Measurements from ENCODE around the gene WDCP.
A peak's percentile ranks its signal among the peaks of the same experiment; 100 is the strongest.
"Not testable (repeated sequence)": the region's sequence is repeated elsewhere in the genome, so short reads cannot be mapped to it uniquely, and the experiment has no call there.

Gene WDCP

GRCh38 chr2:24058564-24059271 lies 11.5 kb upstream of the WDCP start:
- DNase-seq = no peak

- no peak for DNase-seq
Measured at GRCh38 chr2:24055750-24056149, 8.6 kb upstream of the WDCP start.

- no peak for DNase-seq
Measured at GRCh38 chr2:24054366-24055010, 7.3 kb upstream of the WDCP start.

GRCh38 chr2:24052951-24053350 lies 5.8 kb upstream of the WDCP start:
- no peak for DNase-seq

GRCh38 chr2:24051833-24052232 lies 4.6 kb upstream of the WDCP start:
- DNase-seq = no peak

- peak in 1 of 5 experiments; percentile 6 for DNase-seq
Measured at GRCh38 chr2:24050041-24050979, 3.1 kb upstream of the WDCP start.

GRCh38 chr2:24049485-24050021 lies 2.4 kb upstream of the WDCP start, which contains the start of gene FKBP1B:
Gene FKBP1B (plus strand): TSS chr2:24049741. CDS start chr2:24049850, 109 bp downstream.
- DNase-seq = peak; percentile 25 to 66 (median 47)

GRCh38 chr2:24048769-24049484 lies 1.7 kb upstream of the WDCP start:
- peak in 1 of 5 experiments; percentile 22 for DNase-seq

- DNase-seq = no peak
Measured at GRCh38 chr2:24047703-24048033, 477 bp upstream of the WDCP start.

GRCh38 chr2:24046599-24046929 lies 627 bp downstream of the WDCP start:
- DNase-seq = no peak

GRCh38 chr2:24045511-24046508 lies 1.4 kb downstream of the WDCP start:
- DNase-seq = no peak

- not testable (repeated sequence) for DNase-seq
Measured at GRCh38 chr2:24043133-24043532, 4.1 kb downstream of the WDCP start.

GRCh38 chr2:24040511-24040910 lies 6.7 kb downstream of the WDCP start:
- DNase-seq = no peak

GRCh38 chr2:24038786-24039499 lies 8.2 kb downstream of the WDCP start:
- no peak for DNase-seq

GRCh38 chr2:24026233-24026632 lies 21.0 kb downstream of the WDCP start:
- DNase-seq = no peak

- no peak for DNase-seq
Measured at GRCh38 chr2:24024996-24025663, 22.1 kb downstream of the WDCP start.

- DNase-seq = no peak
Measured at GRCh38 chr2:24024018-24024417, 23.2 kb downstream of the WDCP start.

GRCh38 chr2:24022975-24023575 lies 24.1 kb downstream of the WDCP start:
- DNase-seq = no peak

- no peak for DNase-seq
Measured at GRCh38 chr2:24022324-24022974, 24.7 kb downstream of the WDCP start.

Measured in T-helper 2 cell (primary cell).